ENCODE measurements around the gene TPCN2.

Gene TPCN2

GRCh38 chr11:69087133-69087524, 38.4 kb downstream of the TPCN2 start:
- H3K27ac ChIP-seq (ENCODE audit: low read depth, low read length, severe bottlenecking): no peak overlapping the region
- WGBS, 2 experiments (ENCODE audit: insufficient coverage in 2 of 2): 93 to 97% methylated on average over 8 to 9 of the region's 11 CpGs
- H3K4me3 ChIP-seq (ENCODE audit: extremely low read depth, insufficient read depth, low read length, poor library complexity, severe bottlenecking): no peak overlapping the region
- peaks cover 4% of the 10 kb centered on the region for H3K9me3 ChIP-seq (ENCODE audit: control insufficient read depth, low read length)
- peaks cover 4% of the 10 kb centered on the region for H3K4me1 ChIP-seq (ENCODE audit: control insufficient read depth, insufficient read depth, low read length, poor library complexity, severe bottlenecking)
- H3K36me3 ChIP-seq (ENCODE audit: control insufficient read depth, insufficient read depth, low read length): peaks cover 39% of the 10 kb centered on the region

DNA sequence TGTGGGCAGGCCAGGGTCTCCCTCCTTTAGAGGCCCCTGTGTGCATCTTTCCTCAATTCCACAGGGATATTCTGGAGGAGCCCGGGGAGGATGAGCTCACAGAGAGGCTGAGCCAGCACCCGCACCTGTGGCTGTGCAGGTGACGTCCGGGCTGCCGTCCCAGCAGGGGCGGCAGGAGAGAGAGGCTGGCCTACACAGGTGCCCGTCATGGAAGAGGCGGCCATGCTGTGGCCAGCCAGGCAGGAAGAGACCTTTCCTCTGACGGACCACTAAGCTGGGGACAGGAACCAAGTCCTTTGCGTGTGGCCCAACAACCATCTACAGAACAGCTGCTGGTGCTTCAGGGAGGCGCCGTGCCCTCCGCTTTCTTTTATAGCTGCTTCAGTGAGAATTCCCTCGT, 39.1 kb downstream of the TPCN2 start:
- WGBS, 2 experiments (ENCODE audit: insufficient coverage in 2 of 2): 83 to 93% methylated on average over 14 of the region's 14 CpGs
- peaks cover 4% of the 10 kb centered on the region for H3K4me1 ChIP-seq (ENCODE audit: control insufficient read depth, insufficient read depth, low read length, poor library complexity, severe bottlenecking)
- no peak overlapping the region for H3K4me3 ChIP-seq (ENCODE audit: extremely low read depth, insufficient read depth, low read length, poor library complexity, severe bottlenecking)
- H3K27ac ChIP-seq (ENCODE audit: low read depth, low read length, severe bottlenecking): no peak overlapping the region
- H3K9me3 ChIP-seq (ENCODE audit: control insufficient read depth, low read length): peaks cover 4% of the 10 kb centered on the region
- peaks cover 39% of the 10 kb centered on the region for H3K36me3 ChIP-seq (ENCODE audit: control insufficient read depth, insufficient read depth, low read length)

DNA sequence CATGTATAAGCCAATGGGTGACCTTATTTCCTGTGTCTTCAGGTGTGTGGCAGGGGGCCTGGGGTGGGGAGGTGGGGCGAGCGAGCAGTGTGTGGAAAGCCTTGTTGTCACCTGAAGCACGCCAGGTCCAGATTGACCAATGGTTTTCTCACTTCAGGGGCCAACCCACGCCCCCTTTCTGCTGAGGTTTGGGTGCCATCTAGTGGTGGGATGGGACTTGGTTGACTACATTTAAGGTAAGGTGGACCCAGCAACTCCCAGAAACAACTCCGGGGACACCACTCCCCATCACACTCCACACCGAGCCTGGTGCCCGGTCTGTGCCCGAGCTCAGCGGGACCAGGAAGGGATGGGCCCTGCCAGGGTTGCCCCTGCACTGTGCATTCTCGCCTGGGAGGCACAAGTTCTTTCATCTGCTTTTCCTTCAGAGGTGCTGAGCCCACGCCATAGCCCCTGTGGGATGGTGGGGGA, 40.0 kb downstream of the TPCN2 start:
- Histone ChIP-seq H3K4me1 (ENCODE audit: control insufficient read depth, insufficient read depth, low read length, poor library complexity, severe bottlenecking) (peaks cover 4% of the 10 kb centered on the region), H3K27ac (ENCODE audit: low read depth, low read length, severe bottlenecking) (no peak overlapping the region), H3K36me3 (ENCODE audit: control insufficient read depth, insufficient read depth, low read length) (peaks cover 43% of the 10 kb centered on the region), H3K9me3 (ENCODE audit: control insufficient read depth, low read length) (peaks cover 4% of the 10 kb centered on the region), H3K4me3 (ENCODE audit: extremely low read depth, insufficient read depth, low read length, poor library complexity, severe bottlenecking) (no peak overlapping the region)
- 44 to 49% methylated on average over 9 of the region's 11 CpGs for WGBS, 2 experiments (ENCODE audit: insufficient coverage in 2 of 2)

DNA sequence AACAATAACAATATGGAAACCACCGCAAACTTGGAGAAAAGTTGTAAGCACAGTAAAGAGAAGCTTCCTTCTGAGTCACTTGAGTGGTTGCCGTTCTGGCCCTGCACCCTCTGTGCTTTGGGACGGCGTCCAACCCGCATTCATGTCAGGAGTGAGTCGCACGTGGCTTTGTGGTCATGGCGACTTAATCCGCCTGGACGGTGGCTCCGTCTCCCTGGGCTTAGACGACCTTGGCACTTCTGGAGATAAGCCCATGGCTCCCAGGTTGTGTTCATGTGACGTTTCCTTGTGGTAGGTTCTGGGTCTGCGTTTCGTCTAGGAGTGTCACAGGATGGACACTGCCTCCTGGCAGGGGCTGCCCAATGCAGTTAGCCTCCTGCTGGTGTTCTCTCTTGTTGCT, 40.5 kb downstream of the TPCN2 start:
- Histone ChIP-seq H3K4me1 (ENCODE audit: control insufficient read depth, insufficient read depth, low read length, poor library complexity, severe bottlenecking) (peaks cover 4% of the 10 kb centered on the region), H3K36me3 (ENCODE audit: control insufficient read depth, insufficient read depth, low read length) (peaks cover 40% of the 10 kb centered on the region), H3K4me3 (ENCODE audit: extremely low read depth, insufficient read depth, low read length, poor library complexity, severe bottlenecking) (no peak overlapping the region), H3K9me3 (ENCODE audit: control insufficient read depth, low read length) (peaks cover 4% of the 10 kb centered on the region), H3K27ac (ENCODE audit: low read depth, low read length, severe bottlenecking) (no peak overlapping the region)
- 82 to 86% methylated on average over 9 to 14 of the region's 15 CpGs for WGBS, 2 experiments (ENCODE audit: insufficient coverage in 2 of 2)

- no peak overlapping the region for H3K4me3 ChIP-seq (ENCODE audit: extremely low read depth, insufficient read depth, low read length, poor library complexity, severe bottlenecking)
- H3K36me3 ChIP-seq (ENCODE audit: control insufficient read depth, insufficient read depth, low read length): peaks cover 31% of the 10 kb centered on the region
- peaks cover 4% of the 10 kb centered on the region for H3K4me1 ChIP-seq (ENCODE audit: control insufficient read depth, insufficient read depth, low read length, poor library complexity, severe bottlenecking)
- H3K9me3 ChIP-seq (ENCODE audit: control insufficient read depth, low read length): peaks cover 4% of the 10 kb centered on the region
- 93 to 100% methylated on average over 3 to 4 of the region's 6 CpGs for WGBS, 2 experiments (ENCODE audit: insufficient coverage in 2 of 2)
- H3K27ac ChIP-seq (ENCODE audit: low read depth, low read length, severe bottlenecking): no peak overlapping the region
These were observed 43.0 kb downstream of the TPCN2 start for GRCh38 chr11:69091638-69092165.

DNA sequence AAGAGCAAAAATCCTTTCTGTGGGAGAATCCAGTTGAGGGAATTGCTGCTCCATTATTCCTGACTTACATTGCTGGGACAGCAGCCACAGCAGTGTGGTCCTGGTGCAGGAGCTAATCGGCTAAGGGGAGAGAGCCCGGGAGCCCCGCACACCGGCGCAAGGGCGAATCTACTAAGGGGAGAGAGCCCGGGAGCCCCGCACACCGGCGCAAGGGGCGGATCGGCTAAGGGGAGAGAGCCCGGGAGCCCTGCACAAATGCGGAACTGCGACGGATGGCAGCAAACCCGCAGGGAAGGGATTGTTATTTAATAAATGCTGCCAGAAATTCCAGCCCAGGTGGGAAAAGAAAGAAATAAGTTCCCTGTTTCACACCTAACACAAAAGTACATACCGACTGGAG, 43.5 kb downstream of the TPCN2 start:
- Histone ChIP-seq H3K4me3 (ENCODE audit: extremely low read depth, insufficient read depth, low read length, poor library complexity, severe bottlenecking) (no peak overlapping the region), H3K27ac (ENCODE audit: low read depth, low read length, severe bottlenecking) (no peak overlapping the region), H3K36me3 (ENCODE audit: control insufficient read depth, insufficient read depth, low read length) (peaks cover 31% of the 10 kb centered on the region), H3K9me3 (ENCODE audit: control insufficient read depth, low read length) (peaks cover 4% of the 10 kb centered on the region), H3K4me1 (ENCODE audit: control insufficient read depth, insufficient read depth, low read length, poor library complexity, severe bottlenecking) (peaks cover 4% of the 10 kb centered on the region)
- 92 to 96% methylated on average over 13 to 15 of the region's 18 CpGs for WGBS, 2 experiments (ENCODE audit: insufficient coverage in 2 of 2)

DNA sequence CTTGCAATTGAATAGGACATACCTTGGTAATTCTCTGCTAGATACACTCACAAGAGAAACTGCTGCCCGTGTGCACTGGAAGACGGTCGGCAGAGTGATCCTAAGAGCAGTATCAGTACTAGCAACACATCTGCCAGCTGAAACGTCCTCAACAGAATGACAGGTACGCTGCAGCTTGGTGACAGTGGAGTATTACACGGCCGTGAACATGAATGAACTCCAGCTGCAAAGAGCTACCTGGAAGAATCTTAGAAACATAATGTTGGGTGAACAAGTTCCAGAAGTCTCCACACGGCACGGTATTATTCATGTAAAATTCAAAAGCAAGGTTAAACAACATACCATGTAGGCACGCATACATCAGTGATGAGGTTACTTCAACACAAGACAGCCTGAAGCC, 44.4 kb downstream of the TPCN2 start:
- Histone ChIP-seq H3K4me3 (ENCODE audit: extremely low read depth, insufficient read depth, low read length, poor library complexity, severe bottlenecking) (no peak overlapping the region), H3K9me3 (ENCODE audit: control insufficient read depth, low read length) (peaks cover 4% of the 10 kb centered on the region), H3K4me1 (ENCODE audit: control insufficient read depth, insufficient read depth, low read length, poor library complexity, severe bottlenecking) (peaks cover 4% of the 10 kb centered on the region), H3K36me3 (ENCODE audit: control insufficient read depth, insufficient read depth, low read length) (peaks cover 31% of the 10 kb centered on the region), H3K27ac (ENCODE audit: low read depth, low read length, severe bottlenecking) (no peak overlapping the region)
- WGBS, 2 experiments (ENCODE audit: insufficient coverage in 2 of 2): 86 to 89% methylated on average over 9 of the region's 10 CpGs

GRCh38 chr11:69094111-69094914, 45.6 kb downstream of the TPCN2 start:
- Histone ChIP-seq H3K4me1 (ENCODE audit: control insufficient read depth, insufficient read depth, low read length, poor library complexity, severe bottlenecking) (no peaks in the 10 kb centered on the region), H3K36me3 (ENCODE audit: control insufficient read depth, insufficient read depth, low read length) (peaks cover 25% of the 10 kb centered on the region), H3K4me3 (ENCODE audit: extremely low read depth, insufficient read depth, low read length, poor library complexity, severe bottlenecking) (no peak overlapping the region), H3K9me3 (ENCODE audit: control insufficient read depth, low read length) (peaks cover 4% of the 10 kb centered on the region), H3K27ac (ENCODE audit: low read depth, low read length, severe bottlenecking) (no peak overlapping the region)
- WGBS, 2 experiments (ENCODE audit: insufficient coverage in 2 of 2): 59 to 75% methylated on average over 9 to 15 of the region's 16 CpGs

DNA sequence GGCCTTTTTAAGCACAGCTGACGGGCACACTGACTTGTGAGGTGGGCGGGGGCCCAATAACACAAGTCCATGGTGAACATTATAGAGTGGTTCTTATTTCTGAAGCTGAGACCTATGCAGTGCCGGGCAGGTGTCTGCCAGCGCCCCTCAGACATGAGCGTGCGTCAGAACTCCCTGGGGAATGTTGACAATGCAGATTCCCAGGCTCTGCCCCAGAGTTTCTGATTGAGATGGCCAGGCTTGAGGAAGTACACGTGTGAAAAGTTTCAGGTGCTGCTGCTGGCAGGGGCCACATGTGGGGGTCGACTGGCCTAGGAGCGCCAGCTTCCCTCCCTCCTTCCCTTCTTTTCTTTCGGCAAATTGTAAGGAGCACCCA, 46.2 kb downstream of the TPCN2 start:
- 86 to 87% methylated on average over 7 to 9 of the region's 10 CpGs for WGBS, 2 experiments (ENCODE audit: insufficient coverage in 2 of 2)
- H3K9me3 ChIP-seq (ENCODE audit: control insufficient read depth, low read length): peaks cover 4% of the 10 kb centered on the region
- peaks cover 25% of the 10 kb centered on the region for H3K36me3 ChIP-seq (ENCODE audit: control insufficient read depth, insufficient read depth, low read length)
- H3K4me3 ChIP-seq (ENCODE audit: extremely low read depth, insufficient read depth, low read length, poor library complexity, severe bottlenecking): no peak overlapping the region
- H3K27ac ChIP-seq (ENCODE audit: low read depth, low read length, severe bottlenecking): no peak overlapping the region
- H3K4me1 ChIP-seq (ENCODE audit: control insufficient read depth, insufficient read depth, low read length, poor library complexity, severe bottlenecking): no peaks in the 10 kb centered on the region

- WGBS, 2 experiments (ENCODE audit: insufficient coverage in 2 of 2): 90 to 92% methylated on average over 6 to 7 of the region's 10 CpGs
- Histone ChIP-seq H3K4me1 (ENCODE audit: control insufficient read depth, insufficient read depth, low read length, poor library complexity, severe bottlenecking) (no peaks in the 10 kb centered on the region), H3K27ac (ENCODE audit: low read depth, low read length, severe bottlenecking) (no peak overlapping the region), H3K9me3 (ENCODE audit: control insufficient read depth, low read length) (peaks cover 4% of the 10 kb centered on the region), H3K4me3 (ENCODE audit: extremely low read depth, insufficient read depth, low read length, poor library complexity, severe bottlenecking) (no peak overlapping the region), H3K36me3 (ENCODE audit: control insufficient read depth, insufficient read depth, low read length) (peaks cover 22% of the 10 kb centered on the region)
These were observed 46.6 kb downstream of the TPCN2 start for GRCh38 chr11:69095300-69095699.

GRCh38 chr11:69096473-69096872, 47.7 kb downstream of the TPCN2 start:
- H3K36me3 ChIP-seq (ENCODE audit: control insufficient read depth, insufficient read depth, low read length): peaks cover 13% of the 10 kb centered on the region
- H3K4me3 ChIP-seq (ENCODE audit: extremely low read depth, insufficient read depth, low read length, poor library complexity, severe bottlenecking): no peak overlapping the region
- peaks cover 3% of the 10 kb centered on the region for H3K9me3 ChIP-seq (ENCODE audit: control insufficient read depth, low read length)
- no peaks in the 10 kb centered on the region for H3K4me1 ChIP-seq (ENCODE audit: control insufficient read depth, insufficient read depth, low read length, poor library complexity, severe bottlenecking)
- no peak overlapping the region for H3K27ac ChIP-seq (ENCODE audit: low read depth, low read length, severe bottlenecking)
- WGBS, 2 experiments (ENCODE audit: insufficient coverage in 2 of 2): 96 to 98% methylated on average over 11 to 13 of the region's 13 CpGs

Measured in mesodermal cell (in vitro differentiated cells).